HT1080 (cell line): ENCODE measurements around the gene CELF4. TPM values are rescaled to one million over a fixed set of nuclear protein-coding genes. Genes with fewer than 3 reads are reported as not detected.
A peak's percentile ranks its signal among the peaks of the same experiment; 100 is the strongest.
"Not testable (repeated sequence)": the region's sequence is repeated elsewhere in the genome, so short reads cannot be mapped to it uniquely, and the experiment has no call there.

Source experiments
- DNase-seq: peaks from one replicate; pipeline ENCODE4 v3.0.0-alpha.2; 2015; ENCODE audit warnings: low read depth
- total RNA-seq: library from RNA; depleted of rRNA; stranded (reverse); fragments of >200 nt; shearing (Covaris generic); gene quantifications from 2 replicates; pipeline ENCODE4 v1.2.3, GENCODE V29; 2014

Gene CELF4
- total RNA-seq, 1 experiment from 2014 or later: not detected

DNA sequence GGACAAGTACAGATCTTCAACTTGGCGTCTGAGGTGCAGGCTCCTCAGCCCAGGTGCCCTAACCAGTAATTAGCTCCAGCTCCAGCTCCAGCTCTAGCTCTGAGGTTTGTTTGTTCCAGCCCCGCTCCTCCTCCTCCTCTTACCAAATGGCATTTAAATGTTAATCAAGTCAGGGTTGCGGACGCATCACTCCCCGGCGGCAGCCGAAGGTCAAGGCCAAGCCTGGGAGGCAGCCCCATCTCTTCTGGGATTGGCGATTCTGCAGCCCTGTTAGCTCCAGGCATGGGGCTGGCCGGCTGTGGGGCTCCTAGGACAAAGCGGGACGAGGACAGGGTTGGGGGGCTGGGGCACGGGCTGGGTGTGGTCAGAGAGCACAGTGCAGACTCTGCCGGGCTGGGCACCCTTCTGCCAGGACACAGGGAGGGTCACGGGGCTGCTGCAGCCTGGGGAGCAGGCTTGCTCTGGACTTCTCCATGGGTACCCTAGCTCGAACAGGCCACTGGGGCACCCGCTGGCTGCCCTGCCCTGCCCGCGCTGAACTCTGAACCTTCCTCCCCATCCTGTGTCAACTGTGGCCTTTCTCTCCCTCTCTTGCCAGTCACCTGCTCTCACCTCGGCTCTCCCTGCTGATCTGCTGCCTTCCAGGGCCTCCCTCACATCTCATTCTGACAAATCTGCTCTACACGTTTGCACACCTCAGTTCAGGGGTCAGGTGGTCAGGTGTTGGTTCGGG lies 203.3 kb downstream of the CELF4 start:
- DNase-seq: no peak

DNA sequence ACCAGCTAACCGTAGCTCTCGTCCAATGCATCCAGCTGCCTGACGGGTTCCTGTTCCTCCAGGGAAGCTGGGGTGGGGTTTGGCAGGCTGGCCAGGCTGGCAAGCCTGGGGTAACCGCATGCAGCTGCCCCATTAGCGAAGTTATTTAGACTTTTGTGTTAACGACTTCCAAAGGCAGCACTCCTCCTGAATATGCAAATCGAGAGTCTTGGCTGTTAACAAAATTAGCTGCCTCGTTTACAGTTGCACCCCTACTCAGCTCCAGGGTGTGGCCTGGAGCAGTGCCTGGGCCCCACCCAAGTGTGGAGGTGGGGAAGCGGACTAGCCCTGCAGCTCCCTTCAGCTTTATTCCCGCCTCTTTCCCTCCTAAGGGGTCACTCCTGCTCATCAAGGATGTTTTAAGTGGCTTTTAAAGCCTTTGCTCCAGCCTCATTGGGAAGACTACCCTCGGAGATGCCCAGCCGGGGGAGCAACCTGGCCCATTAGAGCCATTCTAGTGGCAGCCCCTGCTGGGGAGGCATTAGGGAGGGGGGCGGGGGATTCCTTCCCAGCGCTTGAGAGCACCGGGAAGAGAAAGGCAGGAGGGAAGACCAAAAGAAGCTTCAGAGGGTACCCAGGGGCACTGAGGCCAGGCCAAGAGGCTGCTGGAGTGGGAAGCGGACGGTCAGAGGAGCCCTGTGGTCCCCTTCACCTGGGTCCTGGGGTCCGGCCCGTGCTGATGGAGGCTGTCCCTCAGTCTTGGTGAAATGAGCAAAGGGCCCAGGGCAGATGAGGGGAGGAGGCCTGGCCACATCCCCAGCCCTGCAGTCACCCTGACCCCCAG lies 204.1 kb downstream of the CELF4 start:
- DNase-seq: no peak

DNA sequence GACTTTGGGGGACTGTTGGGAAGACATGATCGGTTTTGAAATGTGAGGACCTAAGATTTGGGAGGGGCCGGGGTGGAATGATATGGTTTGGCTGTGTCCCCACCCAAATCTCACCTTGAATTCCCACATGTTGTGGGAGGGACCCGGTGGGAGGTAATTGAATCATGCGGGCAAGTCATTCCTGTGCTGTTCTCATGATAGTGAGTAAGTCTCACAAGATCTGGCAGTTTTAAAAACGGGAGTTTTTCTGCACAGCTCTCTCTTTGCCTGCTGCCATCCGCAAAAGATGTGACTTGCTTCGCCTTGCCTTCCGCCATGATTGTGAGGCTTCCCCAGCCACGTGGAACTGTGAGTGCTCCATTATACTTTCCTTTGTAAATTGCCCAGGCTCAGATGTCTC lies 207.5 kb downstream of the CELF4 start:
- DNase-seq: not testable (repeated sequence)

DNA sequence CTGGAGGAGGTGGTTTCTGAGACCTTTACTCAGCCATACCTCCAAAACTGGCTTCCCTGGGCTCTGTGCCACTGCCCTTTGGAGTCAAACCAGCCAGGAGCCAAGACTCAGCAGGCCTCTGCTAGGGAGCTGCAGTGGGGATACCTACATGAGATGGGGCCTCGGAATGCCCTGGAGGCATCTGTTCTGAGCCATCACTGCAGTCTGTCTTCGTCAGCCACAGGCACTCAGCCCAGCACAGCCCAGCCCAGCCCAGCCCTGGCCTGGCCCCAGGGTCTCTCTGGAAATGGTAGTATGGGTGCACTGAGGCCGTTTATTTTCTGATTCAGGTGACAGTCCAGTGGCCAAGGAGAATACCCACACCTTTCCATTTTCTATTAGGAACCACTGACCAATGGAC lies 209.8 kb downstream of the CELF4 start:
- no peak for DNase-seq

DNA sequence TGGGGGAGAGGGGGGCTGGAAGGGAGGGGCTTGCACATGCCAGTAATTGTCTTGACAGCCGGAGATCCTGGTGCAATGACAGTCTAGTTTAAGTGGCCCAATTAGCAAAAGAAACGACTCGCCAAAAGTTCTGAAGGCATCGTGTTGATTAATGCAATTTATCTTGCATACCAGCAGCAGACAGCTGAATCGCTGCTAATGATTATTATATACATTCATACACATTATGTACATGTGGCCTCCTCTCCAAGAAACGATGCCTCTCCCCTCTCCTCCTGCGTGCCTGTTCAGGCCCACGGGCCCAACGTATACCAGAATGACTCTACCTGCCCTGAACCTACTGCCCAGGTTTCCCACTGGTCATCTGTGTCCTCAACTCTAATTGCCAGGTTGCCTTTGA lies 214.5 kb downstream of the CELF4 start:
- DNase-seq: no peak

DNA sequence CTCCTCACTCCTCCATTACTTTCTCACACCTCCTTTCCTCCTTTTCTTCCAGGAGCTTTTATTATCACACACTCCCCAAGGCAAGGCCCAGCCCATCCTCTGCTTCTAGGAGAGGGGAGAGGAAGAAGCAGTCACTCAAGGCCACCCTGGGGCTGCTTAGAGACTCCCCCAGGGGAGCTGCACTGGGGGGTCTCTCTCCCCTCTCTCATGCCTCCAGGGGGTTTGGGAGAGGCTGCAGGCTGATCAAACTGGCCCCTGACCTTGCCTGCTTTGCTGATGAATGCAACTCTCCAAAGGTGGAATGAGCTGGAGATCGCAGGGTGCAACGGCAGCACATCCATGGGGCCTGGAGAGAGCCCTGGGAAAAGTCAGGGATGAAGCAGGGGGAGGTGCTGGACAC lies 216.9 kb downstream of the CELF4 start:
- no peak for DNase-seq

DNA sequence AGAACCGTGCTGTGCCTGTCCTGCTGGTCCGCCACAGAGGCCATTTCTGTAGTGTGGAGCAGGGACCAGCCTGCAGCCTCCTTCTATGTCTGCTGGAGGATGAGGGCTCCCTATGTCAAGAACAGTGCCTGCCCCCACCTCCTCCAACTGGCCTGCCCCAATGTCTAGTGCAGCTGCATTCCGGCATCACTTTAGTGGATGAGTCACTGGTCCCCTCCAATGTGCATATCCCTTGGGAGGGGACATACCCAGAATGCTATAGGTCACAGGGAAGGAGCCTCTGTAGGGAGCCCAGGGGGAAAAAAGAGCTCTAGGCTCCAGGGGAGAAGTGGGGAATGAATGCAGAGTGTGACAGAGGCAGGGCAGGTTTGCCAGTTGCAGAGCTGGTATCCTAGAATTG lies 219.6 kb downstream of the CELF4 start:
- no peak for DNase-seq

DNA sequence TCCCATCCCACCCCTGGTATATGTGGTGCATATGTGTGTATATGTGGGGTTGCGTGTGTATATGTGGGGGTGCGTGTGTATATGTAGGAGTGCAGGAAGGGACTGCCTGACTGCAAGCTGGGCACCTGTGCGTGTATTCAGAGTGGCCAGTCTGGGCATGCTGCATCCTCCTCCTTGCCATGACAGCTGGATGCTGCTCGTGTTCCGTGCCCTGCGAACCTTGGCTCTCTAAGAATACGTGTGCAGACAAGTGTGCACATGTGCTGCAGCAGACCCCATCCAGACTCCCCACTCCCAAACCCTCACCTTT lies 222.1 kb downstream of the CELF4 start:
- DNase-seq: no peak

DNA sequence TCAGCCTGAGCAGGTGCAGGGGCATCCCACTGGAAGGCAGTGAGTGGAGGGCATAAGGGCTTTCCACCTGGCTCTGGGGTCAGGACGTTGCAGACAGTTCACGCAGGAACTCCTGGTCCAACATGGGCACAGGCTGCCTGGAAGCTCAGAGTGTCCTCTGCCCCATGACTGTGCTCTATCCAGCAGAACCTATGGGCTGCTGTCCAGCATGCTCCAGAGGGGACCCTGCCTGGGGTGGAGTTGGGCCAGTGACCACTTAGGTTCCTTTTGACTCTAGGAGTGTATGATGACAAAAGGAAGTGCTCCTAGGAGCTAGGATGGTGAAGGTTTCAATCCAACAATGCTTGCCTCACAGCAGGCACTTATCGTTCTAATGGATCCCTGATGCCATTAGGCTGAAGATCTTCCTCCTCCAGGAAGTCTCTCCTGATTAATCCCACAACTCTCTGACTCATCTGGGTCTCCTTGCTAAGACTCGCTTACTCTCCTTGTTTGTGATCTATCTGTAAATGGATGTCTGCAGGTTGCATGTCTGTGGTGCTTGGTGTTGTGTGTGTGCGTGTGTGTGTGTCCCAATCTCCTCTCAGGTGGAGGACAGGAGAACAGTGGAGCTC lies 224.0 kb downstream of the CELF4 start:
- peak; percentile 11 for DNase-seq

DNA sequence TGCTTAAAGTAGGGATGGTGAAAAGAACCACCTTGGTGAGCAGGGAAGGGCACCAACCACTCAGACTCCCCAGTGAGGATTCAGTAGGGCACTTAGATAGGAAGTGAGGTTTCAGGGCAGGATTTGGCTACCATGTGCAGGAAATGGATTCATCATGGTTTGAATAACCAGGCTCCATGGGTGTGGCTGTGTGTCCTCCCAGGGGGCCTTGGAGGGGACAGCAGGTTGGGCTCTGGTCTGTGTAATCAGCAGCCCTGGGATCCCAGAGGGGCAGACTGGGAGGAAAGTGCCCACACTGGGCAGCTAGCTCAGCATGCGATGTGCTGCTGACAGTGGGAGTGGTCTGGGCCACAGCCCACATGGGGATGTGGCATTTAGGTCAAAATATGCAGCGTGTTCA lies 224.6 kb downstream of the CELF4 start:
- peak; percentile 28 for DNase-seq

DNA sequence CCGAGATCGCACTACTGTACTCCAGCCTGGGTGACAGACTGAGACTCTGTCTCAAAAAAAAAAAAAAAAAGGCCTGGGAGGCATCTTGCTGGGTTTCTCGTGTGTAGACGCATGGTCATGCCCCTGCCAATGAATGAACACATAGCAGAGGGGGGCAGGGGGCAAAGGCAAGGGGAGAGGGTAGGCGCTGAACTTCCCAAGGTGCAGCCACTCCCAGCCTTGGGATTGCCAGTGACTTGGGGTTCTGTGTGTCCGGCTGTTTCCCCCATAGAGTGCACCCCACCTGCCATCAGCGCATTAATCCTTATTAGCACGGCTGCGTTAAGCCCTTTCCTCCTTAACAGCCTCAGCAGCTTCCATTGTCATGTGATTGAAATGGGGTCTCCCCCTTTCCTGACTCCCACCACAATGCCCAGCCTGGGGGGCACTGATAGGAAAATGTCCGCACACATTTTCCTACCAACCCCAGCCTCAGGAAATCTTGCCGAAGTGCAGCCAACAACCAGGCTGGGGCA lies 225.8 kb downstream of the CELF4 start:
- no peak for DNase-seq

DNA sequence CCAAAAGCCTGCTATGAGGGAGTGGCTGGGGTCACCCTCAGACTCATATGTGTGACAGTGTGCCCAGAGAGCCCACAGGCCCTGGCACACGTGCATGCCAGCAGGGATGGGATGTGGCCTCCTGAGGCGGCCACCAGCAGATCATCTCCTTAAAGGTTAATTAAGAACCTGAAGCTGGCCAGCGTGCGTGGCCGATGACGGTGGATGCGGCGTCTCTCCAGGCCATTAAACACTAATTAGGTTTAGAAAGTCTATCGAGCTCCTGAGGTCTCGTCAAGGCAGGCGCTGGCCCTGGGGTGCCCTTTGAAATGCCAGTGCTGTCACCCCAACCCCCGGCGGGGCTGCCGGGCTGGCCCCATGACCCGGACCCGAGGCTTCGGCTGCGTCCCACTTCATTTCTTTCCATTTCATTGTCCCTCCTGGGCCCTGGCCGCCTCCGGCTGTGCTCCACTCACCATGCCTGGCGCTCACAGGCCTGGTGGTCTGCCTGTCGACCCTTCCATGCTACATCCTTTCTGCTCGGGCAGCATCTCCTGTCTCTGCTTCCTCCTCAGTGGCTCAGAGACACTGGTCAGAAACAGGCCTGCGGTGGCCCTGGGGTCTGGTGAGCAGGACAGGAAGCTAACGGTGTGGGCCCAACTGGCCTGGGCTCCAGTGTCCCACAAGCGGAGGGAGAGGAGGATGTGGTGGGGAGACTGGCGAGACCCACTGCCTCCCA lies 228.9 kb downstream of the CELF4 start:
- DNase-seq: no peak

DNA sequence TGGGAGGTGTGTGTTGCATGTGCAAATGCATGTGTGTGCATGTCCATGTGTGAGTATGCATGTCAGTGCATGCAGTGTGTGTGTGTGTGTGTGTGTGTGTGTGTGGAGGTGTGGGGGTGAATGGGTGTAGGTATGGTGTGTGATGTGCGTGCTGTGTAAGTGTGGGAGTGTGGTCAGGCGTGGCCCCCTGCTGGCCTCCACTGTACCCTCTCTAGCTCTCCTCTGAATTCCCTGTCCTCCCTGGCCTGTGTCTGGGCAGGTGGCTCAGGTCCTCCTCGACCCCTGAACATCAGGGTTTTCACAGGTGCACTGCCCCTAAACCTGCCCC lies 230.2 kb downstream of the CELF4 start:
- DNase-seq: no peak

DNA sequence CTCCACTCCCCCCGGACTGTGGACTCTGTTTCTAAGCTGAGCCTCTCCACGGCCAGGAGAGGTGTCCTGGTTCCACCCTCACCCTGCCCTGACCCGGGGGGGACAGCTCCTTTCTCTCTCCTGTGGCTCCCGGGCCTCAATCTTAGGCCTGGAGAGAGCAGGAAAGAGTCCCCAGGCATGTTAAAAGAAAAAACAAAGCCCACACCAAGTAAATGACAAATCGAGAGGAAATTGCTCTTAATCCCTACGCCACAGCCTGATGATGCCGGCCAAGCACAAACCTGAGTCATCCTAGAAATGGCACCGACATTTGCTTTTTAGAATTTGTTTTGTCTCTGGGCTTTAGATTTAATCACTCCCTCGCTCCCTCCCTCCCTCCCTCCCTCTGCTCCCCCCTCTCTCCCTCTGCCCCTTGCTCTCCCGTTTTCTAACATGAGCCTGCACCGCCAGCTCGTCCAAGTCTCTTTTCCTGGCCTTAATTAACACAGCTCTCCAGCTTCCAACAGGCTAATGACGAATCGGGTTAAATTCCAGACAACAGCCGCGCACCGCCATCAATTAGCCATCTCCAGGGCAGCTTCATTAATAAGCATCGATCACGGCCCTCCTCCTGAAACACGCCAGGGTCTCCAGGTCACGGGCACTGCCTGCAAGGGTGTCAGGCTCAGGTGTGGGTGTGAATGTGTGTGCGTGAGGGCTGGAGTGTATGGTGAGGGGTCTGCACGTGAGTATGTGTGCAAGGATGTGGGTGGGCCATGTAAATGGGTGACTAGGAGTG lies 230.8 kb downstream of the CELF4 start:
- DNase-seq: peak; percentile 66

DNA sequence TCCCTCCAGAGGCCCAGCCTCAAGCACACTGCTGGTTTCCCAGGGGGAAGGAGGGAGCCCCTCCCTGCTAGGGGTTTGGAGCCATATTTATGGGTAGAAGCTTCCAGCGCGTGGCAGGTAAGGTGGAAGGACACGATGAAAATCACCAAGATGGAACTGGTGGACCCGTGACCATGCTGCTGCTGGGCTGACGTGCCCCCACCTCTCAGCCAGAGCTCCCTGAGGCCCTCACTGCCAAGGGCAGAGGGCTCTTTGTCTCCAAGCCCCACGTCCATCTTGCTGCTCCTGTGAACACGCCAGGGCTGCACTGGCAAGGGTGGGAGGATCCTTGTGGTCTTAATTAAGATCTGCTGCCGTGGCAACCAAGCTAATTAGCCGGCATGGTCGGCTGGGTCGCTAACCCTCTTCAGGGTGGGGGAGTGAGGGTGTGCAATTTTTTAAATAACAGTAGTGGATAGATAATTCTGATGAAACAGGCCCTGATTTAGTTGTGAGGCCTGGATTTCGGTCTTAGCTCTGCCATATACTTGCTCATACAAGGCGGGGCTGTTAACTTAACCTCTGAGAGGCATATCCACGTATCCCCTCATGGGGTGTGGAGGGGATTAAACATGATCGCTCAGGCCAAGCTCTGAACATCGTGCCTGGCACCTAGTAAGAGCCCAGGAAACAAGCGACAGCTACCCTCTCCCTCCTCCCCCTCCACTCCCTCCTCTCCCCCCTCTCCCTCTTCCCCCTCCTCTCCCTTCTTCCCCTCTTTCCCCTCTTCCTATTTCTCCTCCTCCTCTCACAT lies 232.8 kb downstream of the CELF4 start:
- DNase-seq: no peak

DNA sequence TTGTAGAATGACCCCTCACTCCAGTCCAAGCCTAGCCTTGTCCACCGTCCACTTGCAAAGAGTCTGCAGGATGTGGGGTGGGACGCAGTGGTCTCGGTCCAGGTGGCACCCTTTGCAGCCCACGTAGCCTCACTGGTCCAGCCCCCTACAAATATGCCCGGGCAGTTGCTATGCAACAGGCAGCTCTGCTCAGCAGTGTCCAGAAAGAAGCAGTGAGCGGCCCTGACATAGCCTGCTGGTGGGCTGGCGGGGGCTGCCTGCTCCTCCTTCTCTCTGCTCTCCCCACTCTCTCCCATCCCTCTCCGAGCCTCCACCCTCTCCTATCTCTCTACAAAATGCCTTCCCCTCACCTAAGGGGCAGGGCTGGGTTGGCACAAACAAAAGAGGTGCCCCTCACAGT lies 233.4 kb downstream of the CELF4 start:
- DNase-seq: no peak

DNA sequence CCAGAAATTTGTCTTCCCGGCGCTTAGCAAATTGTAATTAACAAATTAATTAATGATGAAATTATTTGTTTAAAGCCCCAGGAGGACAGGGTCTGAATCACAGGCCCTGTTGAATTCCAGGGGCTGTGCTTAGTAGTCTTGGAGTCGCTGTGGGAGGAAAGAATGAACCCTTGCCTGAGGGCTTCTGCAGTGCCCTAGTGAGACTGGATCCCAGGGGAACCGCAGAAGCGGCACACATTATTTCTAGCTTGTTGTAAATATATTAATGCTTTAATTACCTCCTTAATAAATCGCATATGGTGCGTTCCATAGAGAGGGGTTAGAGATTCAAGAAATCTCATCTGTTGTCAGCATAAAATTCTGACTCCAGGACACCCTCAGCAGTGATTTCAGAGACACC lies 235.4 kb downstream of the CELF4 start:
- DNase-seq: no peak

DNA sequence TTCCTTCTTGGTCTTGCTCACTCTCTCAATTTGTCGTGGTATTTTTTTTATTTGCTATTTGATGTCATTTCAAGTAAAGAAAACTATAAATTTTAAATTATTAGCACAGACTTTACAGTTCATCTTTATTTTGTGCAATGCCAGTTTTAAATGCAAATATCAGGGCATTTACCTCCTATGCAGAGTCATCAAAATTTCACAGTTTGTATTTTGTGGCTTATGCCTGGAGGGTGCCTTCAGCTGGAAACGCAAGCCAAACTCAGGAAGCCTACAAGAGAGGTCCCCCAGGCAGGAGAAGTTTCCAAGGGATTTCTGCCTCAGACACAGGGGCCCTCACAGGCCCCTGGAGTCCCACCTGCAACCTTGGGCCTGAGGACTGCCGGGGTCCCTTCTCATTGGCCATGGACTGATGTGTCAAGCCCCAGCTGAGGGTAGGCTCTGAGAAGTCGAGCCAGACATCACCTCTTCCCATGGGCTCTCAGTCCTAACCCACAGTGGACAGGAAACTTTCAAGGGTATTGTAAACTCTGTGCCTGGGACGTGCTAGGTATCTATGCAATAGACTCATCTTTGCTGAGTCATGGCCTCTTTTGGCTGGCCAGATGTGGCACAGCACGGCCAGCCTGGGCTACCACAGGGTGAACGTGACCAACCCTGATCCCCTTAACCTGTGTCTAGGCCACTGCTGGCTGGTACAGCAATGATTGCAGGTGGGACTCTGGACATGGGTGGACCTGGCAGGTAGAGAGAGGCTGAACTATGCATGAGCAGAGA lies 236.5 kb downstream of the CELF4 start:
- no peak for DNase-seq

DNA sequence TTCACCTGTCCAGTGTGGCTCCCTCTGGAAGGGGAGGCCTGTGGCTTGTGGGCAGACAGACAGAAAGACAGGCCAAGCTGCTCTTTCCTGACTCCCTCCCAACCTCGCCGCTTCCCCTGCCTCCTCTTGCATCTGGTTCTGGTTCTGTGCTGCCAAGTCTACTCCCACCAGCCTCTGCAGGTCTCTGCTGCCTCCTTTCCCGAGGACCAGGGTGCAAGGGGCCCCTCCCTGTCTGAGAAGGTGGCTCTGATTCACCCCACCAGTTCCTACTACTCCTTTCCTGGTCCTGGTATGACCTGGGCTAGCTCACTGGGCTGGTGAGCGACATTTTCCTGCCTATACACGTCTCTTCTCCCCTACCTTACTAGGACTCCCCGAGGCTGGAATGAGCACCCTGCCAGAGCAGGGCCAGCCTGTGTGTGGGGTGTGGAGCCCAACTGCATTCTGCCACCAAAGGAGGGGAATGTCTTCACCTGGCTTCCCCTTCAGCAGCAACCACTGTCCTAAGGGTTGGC lies 238.5 kb downstream of the CELF4 start:
- DNase-seq: no peak
